Stomach (tissue), 9 donors: Measurements from ENCODE around the gene ZNF428. TPM values are rescaled to one million over a fixed set of nuclear protein-coding genes. Genes with fewer than 3 reads are reported as not detected.
"Not testable (repeated sequence)": the region's sequence is repeated elsewhere in the genome, so short reads cannot be mapped to it uniquely, and the experiment has no call there.

Experiments
- DNase-seq, 2 donors: peaks; one replicate each; pipeline versions ENCODE4 v3.0.0 to v3.0.0-alpha.2; 2013 to 2019
- H3K27ac ChIP-seq, 5 donors: fragments of 200-600 bp in 4 of 5; sonication (generic) in 4 of 5; one replicate each; pipeline ENCODE4 v1.5.1; 2013 to 2019; ENCODE audit warnings: mild to moderate bottlenecking in 1 of 5, moderate library complexity in 1 of 5
- H3K27me3 ChIP-seq, 3 donors: fragments of 200-600 bp; sonication (generic); one replicate each; pipeline ENCODE4 v1.5.1; 2017 to 2019; ENCODE audit warnings: mixed run types in 1 of 3
- H3K36me3 ChIP-seq, 4 donors: fragments of 200-600 bp; sonication (generic); 1 replicate in 3 of 4; 2 replicates in 1 of 4; pipeline ENCODE4 v1.5.1; 2016 to 2019
- H3K4me1 ChIP-seq, 4 donors: fragments of 200-600 bp; sonication (generic); one replicate each; pipeline ENCODE4 v1.5.1; 2016 to 2019
- H3K4me3 ChIP-seq, 4 donors: fragments of 200-600 bp; sonication (generic) in 3 of 4; one replicate each; pipeline ENCODE4 v1.5.1; 2016 to 2019; ENCODE audit warnings: mild to moderate bottlenecking in 1 of 4
- H3K9me3 ChIP-seq, 4 donors: fragments of 200-600 bp; sonication (generic); one replicate each; pipeline ENCODE4 v1.5.1; 2016 to 2019
- CTCF ChIP-seq, 7 experiments: fragments of 450-650 bp in 4 of 7; fragments of 200-600 bp in 3 of 7; sonication (generic) in 3 of 7; IDR thresholded peaks; one replicate each; pipeline ENCODE4 v1.5.1; 2016 to 2019; ENCODE audit warnings: antibody characterized with exemption in 7 of 7, control low read depth in 2 of 7, mild to moderate bottlenecking in 1 of 7
- EP300 ChIP-seq: sonication (generic); formaldehyde crosslinking; IDR thresholded peaks from one replicate; pipeline ENCODE4 v1.6.1; 2017; ENCODE audit warnings: antibody characterized with exemption
- POLR2A ChIP-seq, 4 donors: fragments of 450-650 bp; IDR thresholded peaks; one replicate each; pipeline ENCODE4 v1.6.1; 2016; ENCODE audit warnings: antibody characterized with exemption in 4 of 4, control low read depth in 2 of 4, mild to moderate bottlenecking in 1 of 4, moderate library complexity in 1 of 4
- POLR2AphosphoS5 ChIP-seq, 3 donors: sonication (generic); formaldehyde crosslinking; IDR thresholded peaks; one replicate each; pipeline ENCODE4 v1.6.1; 2016; ENCODE audit warnings: antibody characterized with exemption in 3 of 3
- WGBS, 5 donors: extraction: QIAGEN DNeasy Blood & Tissue Kit in 3 of 5; methylation state at CpG; one replicate each; pipeline versions ENCODE4 v1.1.5 to v1.1.7; 2013 to 2018; 5-methylcytosine and 5-hydroxymethylcytosine counted together
- intact Hi-C: fragments of 100-400 bp; cut with DNase I; formaldehyde crosslinking; loops from one replicate; pipeline ENCODE4 v1.15.1; 2023; ENCODE audit warnings: low total_unique reads
- polyA plus RNA-seq, 3 donors: library from polyadenylated mRNA; stranded (reverse); fragments of 200-250 nt; gene quantifications; one replicate each; pipeline ENCODE4 v1.2.3, GENCODE V29; 2013
- total RNA-seq, 5 donors: library from RNA; depleted of rRNA; stranded (reverse); fragments of >200 nt; gene quantifications; one replicate each; pipeline versions ENCODE4 v1.1.0 to v1.2.3, GENCODE V29; 2014 to 2016
- donor health status: healthy with polysubstance abuse.
- donor health status: Bipolar disorder and iron deficiency.
- donor health status: healthy.

Gene ZNF428
- total and polyA plus RNA-seq, 8 donors, result 7.8 to 72.7 (median 25.5) TPM

DNA sequence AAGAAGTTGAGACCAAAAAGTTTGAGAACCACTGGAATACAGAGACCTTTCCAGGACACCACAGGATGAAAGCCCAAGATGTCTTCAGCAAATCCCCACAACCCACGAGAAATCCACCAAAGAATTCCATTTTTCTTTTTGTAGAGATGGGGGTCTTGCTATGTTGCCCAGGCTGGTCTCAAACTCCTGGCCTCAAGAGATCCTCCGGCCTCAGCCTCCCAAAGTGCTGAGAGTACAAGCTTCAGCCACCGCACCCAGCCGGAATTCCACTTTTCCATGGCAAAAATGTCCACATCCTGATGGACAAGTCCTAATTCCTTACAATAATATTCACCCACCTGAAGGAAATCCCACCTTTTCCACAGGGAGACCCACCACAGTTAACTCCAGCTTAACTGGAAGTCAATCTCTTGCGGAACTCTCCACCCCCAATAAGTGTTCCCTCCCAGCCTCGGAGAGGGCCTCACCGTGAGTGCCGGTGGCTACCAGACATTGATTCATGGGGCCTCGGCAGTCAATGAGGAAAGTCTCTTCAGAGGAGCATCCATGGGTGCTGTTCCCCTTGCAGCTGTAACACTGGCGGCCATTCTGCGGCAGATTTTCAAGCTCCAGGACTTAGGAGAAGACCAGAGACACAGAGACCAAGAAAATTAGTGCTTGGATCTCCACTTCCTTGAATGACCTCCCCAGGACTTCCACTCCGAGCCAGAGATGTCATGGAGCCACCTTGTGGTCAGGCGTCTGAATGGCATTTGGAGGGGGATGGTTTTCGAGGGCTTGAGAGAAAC is 32.5 kb upstream of the ZNF428 start:
- DNase-seq, result peak; percentile 66 to 87
- TF ChIP-seq POLR2AphosphoS5 (IDR thresholded peaks at IDR 0.05) (peak in 2 of 3 donors; percentile 27 to 39), POLR2A (IDR thresholded peaks at IDR 0.05) (no peak), EP300 (no peak), CTCF (IDR thresholded peaks at IDR 0.05) (peak in 5 of 7 experiments; percentile 56 to 83 (median 71))
- intact Hi-C loops, result loop anchor here (10.0 kb wide), 1 partner anchor 97 kb away; no protein-coding TSS in a partner anchor
- Histone ChIP-seq H3K36me3 (peaks cover 24 to 98% (median 82%) of the 10 kb centered on the region in 4 donors), H3K9me3 (no peaks in the 10 kb centered on the region), H3K27me3 (no peaks in the 10 kb centered on the region), H3K4me3 (peak overlapping the region in 2 of 4 donors; percentile 8 to 15), H3K4me1 (peaks cover 0 to 4% (median 1%) of the 10 kb centered on the region in 4 donors), H3K27ac (peak overlapping the region in 2 of 5 donors; percentile 25 to 33)
- 51 to 64% (median 61%) methylated on average over 14 of the region's 14 CpGs for WGBS, 5 donors

DNA sequence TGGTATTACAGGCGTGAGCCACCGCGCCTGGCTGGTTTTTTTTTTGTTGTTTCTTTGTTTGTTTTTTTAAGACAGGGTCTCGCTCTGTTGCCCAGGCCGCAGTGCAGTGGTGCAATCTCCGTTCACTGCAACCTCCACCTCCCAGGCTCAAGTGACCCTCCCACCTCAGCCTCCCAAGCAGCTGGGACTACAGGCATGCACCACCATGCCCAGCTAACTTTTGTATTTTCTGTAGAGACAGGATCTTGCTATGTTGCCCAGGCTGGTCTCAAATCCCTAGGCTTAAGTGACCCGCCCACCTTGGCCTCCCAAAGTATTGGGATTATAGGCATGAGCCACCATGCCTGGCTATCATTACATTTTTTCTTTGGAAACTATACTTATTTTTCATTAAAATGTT is 30.8 kb upstream of the ZNF428 start:
- H3K27ac ChIP-seq, H3K27me3 ChIP-seq, DNase-seq, H3K4me3 ChIP-seq, H3K4me1 ChIP-seq, H3K9me3 ChIP-seq: not testable (repeated sequence)
- 95 to 98% (median 97%) methylated on average over 7 of the region's 7 CpGs for WGBS, 5 donors
- intact Hi-C loops, result loop anchor here (10.0 kb wide), 1 partner anchor 95 kb away; no protein-coding TSS in a partner anchor
- H3K36me3 ChIP-seq, result peaks cover 20 to 95% (median 79%) of the 10 kb centered on the region in 4 donors

DNA sequence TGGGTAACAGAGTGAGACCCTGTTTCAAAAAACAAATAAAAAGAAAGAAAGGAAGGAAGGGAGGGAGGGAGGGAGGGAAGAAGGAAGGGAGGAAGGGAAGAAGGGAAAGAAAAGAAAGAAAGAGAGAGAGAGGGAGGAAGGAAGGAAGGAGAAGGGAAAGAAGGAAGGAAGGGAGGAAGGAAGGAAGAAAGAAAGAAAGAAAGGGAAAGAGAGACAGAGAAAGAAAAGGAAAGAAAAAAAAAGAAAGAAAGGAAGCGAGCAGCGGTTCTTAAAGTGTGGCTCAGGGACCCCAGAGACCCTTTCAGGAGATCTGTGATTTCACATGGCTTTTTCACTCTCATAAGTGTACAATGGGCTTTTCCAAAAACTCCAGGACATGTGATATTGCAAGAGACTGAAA is 30.1 kb upstream of the ZNF428 start:
- DNase-seq, result no peak

DNA sequence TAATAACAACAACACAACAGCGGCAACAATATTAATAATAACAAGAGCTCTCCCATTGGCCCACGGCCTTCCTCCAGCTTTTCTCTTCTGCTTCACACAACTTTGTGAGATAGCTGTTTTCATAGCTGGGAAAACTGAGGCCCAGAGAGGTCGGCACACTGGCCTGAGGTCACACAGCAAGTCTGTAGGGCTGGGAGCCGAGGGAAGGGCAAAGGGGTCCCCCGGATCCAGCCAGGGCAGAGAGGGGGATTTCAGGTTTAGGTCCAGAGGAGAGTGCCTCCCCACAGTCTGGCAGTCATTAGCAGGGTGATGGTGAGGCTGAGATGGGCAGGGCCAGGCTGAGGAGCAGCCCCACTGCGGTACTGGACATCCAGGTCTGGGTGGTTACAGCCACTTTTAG is 29.2 kb upstream of the ZNF428 start:
- H3K27ac ChIP-seq, result no peak overlapping the region
- H3K9me3 ChIP-seq, result no peaks in the 10 kb centered on the region
- H3K36me3 ChIP-seq, result peaks cover 11 to 79% (median 63%) of the 10 kb centered on the region in 4 donors
- DNase-seq, result no peak
- WGBS, 5 donors, result 93 to 99% (median 97%) methylated on average over 5 to 6 of the region's 6 CpGs
- H3K4me1 ChIP-seq, result peaks cover 0 to 4% (median 1%) of the 10 kb centered on the region in 4 donors
- TF ChIP-seq POLR2A (IDR thresholded peaks at IDR 0.05) (no peak), CTCF (IDR thresholded peaks at IDR 0.05) (no peak), EP300 (no peak), POLR2AphosphoS5 (IDR thresholded peaks at IDR 0.05) (no peak)
- no peaks in the 10 kb centered on the region for H3K27me3 ChIP-seq
- intact Hi-C loops, result no loop called here
- no peak overlapping the region for H3K4me3 ChIP-seq

More for the DNA sequence above, 30.1 kb upstream of the ZNF428 start:
- no peak overlapping the region for H3K4me3 ChIP-seq
- TF ChIP-seq CTCF (IDR thresholded peaks at IDR 0.05) (no peak), POLR2AphosphoS5 (IDR thresholded peaks at IDR 0.05) (no peak), EP300 (no peak), POLR2A (IDR thresholded peaks at IDR 0.05) (no peak)
- WGBS, 5 donors, result 83 to 100% (median 88%) methylated on average over 2 of the region's 2 CpGs
- intact Hi-C loops, result no loop called here
- H3K27me3 ChIP-seq, result no peaks in the 10 kb centered on the region
- peaks cover 0 to 4% (median 1%) of the 10 kb centered on the region in 4 donors for H3K4me1 ChIP-seq
- H3K9me3 ChIP-seq, result no peaks in the 10 kb centered on the region
- H3K36me3 ChIP-seq, result peaks cover 18 to 87% (median 72%) of the 10 kb centered on the region in 4 donors
- no peak overlapping the region for H3K27ac ChIP-seq

- intact Hi-C loops, result no loop called here
- 82 to 89% (median 83%) methylated on average over 13 of the region's 13 CpGs for WGBS, 5 donors
These were observed 24.8 kb upstream of the ZNF428 start for GRCh38 chr19:43644181-43644580.

More at GRCh38 chr19:43644181-43644580, 24.8 kb upstream of the ZNF428 start:
- no peaks in the 10 kb centered on the region for H3K9me3 ChIP-seq
- TF ChIP-seq CTCF (IDR thresholded peaks at IDR 0.05), result no peak
- no peak for TF ChIP-seq POLR2A (IDR thresholded peaks at IDR 0.05)
- no peak for TF ChIP-seq EP300
- TF ChIP-seq POLR2AphosphoS5 (IDR thresholded peaks at IDR 0.05), result no peak
- no peak for DNase-seq
- no peak overlapping the region for H3K4me3 ChIP-seq
- H3K4me1 ChIP-seq, result peaks cover 8 to 11% (median 11%) of the 10 kb centered on the region in 4 donors
- peaks cover 8 to 35% (median 33%) of the 10 kb centered on the region in 4 donors for H3K36me3 ChIP-seq
- H3K27ac ChIP-seq, result no peak overlapping the region
- H3K27me3 ChIP-seq, result peaks cover 0 to 22% (median 10%) of the 10 kb centered on the region in 3 donors
